Spleen (tissue), 7 donors: ENCODE measurements around the gene COG6.

ENCODE experiments used
- CTCF ChIP-seq, 11 experiments: fragments of 200-600 bp in 7 of 11; fragments of 450-650 bp in 4 of 11; sonication (generic) in 4 of 11; IDR thresholded peaks in 8 of 11; conservative IDR thresholded peaks in 3 of 11; 1 replicate in 7 of 11; 2 replicates in 4 of 11; pipeline versions ENCODE4 v1.4.0 to v1.8.0; 2016 to 2021; ENCODE audit warnings: antibody characterized with exemption in 11 of 11, inconsistent platforms in 4 of 11, mild to moderate bottlenecking in 1 of 11
- POLR2A ChIP-seq, 3 donors: fragments of 450-650 bp; IDR thresholded peaks; one replicate each; pipeline ENCODE4 v1.5.1; 2017; ENCODE audit warnings: antibody characterized with exemption in 3 of 3, mild to moderate bottlenecking in 1 of 3
- donor health status: DM: no; HTN: no; CAD: no; lungs with moderate emphysema.
- donor health status: DM: no; HTN: no; CAD: no.
- donor health status: DM: no; HTN: no; CAD: no.

- TF ChIP-seq CTCF (IDR thresholded peaks at IDR 0.05 in 8 of 11, conservative IDR thresholded peaks at IDR 0.05 in 3 of 11) (peak in 8 of 11 experiments; percentile 24 to 59 (median 44)), POLR2A (IDR thresholded peaks at IDR 0.05) (no peak)
Observed at GRCh38 chr13:39676315-39676876, 20.9 kb downstream of the COG6 start.
